Spleen (tissue), 11 donors: ENCODE data around the gene MALL. TPM values are rescaled to one million over a fixed set of nuclear protein-coding genes. Genes with fewer than 3 reads are reported as not detected.

Experiments used
- microRNA-seq, 3 donors: library from miRNA; unstranded; fragments of <30 nt; microRNA quantifications; one replicate each; pipeline versions ENCODE4 to v1.1.0, GENCODE V29; 2019 to 2020
- polyA plus RNA-seq, 3 donors: library from polyadenylated mRNA; stranded (reverse); fragments of 200-250 nt; gene quantifications; one replicate each; pipeline ENCODE4 v1.2.1, GENCODE V29; 2013
- small RNA-seq, 4 donors: library from RNA; depleted of rRNA; stranded (forward); fragments of <200 nt; gene quantifications; one replicate each; pipeline ENCODE3, GENCODE V24; 2016
- total RNA-seq, 7 donors: library from RNA; depleted of rRNA in 3 of 7; stranded (reverse); fragments of >200 nt in 3 of 7; fragmentation: NEBNext Ultra II Directional in 4 of 7; extraction: Animal tissue kit (Norgen Biotek cat#: 25700) in 4 of 7; gene quantifications; one replicate each; pipeline versions ENCODE4 v1.1.0 to v1.2.1, GENCODE V29; 2016 to 2021
- donor health status: healthy with polysubstance abuse.
- donor health status: DM: no; HTN: no; CAD: no; lungs with moderate emphysema.
- donor health status: DM: no; HTN: no; CAD: no.
- donor health status: Bipolar disorder and iron deficiency.
- donor health status: healthy.
- donor health status: DM: no; HTN: no; CAD: no.
- donor health status: DM: yes; HTN: yes; CAD: no.

Gene MALL
- total and polyA plus RNA-seq, 10 donors: 1.7 to 14.5 (median 6.6) TPM

Small RNA genes within 50 kb of the gene (microRNA-seq; reads per million reads assigned to microRNA genes)
- gene MIR4267 (0 reads per million in 3 donors), gene MIR4436B1 (0 reads per million in 3 donors)

Small RNA genes within 50 kb of the gene (small RNA-seq; reads per million reads assigned to genes)
- gene MIR4267: 0 reads per million in 4 donors
- 0 reads per million in 4 donors for gene MIR4436B1

Other genes with a start within 250 kb of the MALL start
- 1 to 10 TPM in 6 of 7 donors, under 1 TPM in 1; 0.87 to 3.5 (median 1.9) TPM for gene LIMS3, start 217.1 kb downstream of the MALL start, total RNA-seq
- under 1 TPM; 0.42 to 0.90 (median 0.70) TPM for gene LIMS3, start 217.1 kb downstream of the MALL start, polyA plus RNA-seq
- 1 to 10 TPM; 1.5 to 4.6 (median 3.1) TPM for gene NPHP1, start 89.2 kb upstream of the MALL start, total RNA-seq
- 1 to 10 TPM; 1.2 to 3.0 (median 1.8) TPM for gene NPHP1, start 89.2 kb upstream of the MALL start, polyA plus RNA-seq
- 10 to 100 TPM; 32.3 to 92.4 (median 42.6) TPM for gene MTLN, start 96.7 kb upstream of the MALL start, total RNA-seq
- gene MTLN, start 96.7 kb upstream of the MALL start, polyA plus RNA-seq: 100 to 1,000 TPM; 140 to 205 (median 179) TPM